ENCODE results near the gene PRPF4.
"Not testable (repeated sequence)": the region's sequence is repeated elsewhere in the genome, so short reads cannot be mapped to it uniquely, and the experiment has no call there.

Gene PRPF4

DNA sequence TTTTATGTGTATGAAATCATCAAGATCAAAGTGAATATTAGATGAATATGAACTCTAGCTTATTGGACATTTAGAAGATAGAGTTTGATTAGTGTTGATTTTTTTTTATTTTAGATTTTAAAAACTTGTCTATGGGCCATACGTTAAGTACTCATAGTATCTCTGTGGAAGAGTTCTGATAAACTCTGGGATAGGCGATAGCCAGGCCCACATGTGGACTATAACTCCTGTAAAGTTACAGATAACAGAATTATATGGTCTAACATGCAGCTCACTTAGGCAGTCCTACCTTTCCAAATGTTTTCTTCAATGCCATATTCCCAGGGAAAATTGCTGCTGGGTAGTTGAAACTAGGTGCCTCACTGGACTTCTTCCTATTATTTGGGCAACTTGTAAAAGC, 43.8 kb upstream of the PRPF4 start:
- Histone ChIP-seq H3K27me3 (ENCODE audit: insufficient read depth, poor library complexity, severe bottlenecking) (no peaks in the 10 kb centered on the region), H3K27ac (replicated peaks) (no peak overlapping the region), H3K4me3 (replicated peaks; ENCODE audit: insufficient read depth, low read length) (no peak overlapping the region)
- TF ChIP-seq, protein P1, sequence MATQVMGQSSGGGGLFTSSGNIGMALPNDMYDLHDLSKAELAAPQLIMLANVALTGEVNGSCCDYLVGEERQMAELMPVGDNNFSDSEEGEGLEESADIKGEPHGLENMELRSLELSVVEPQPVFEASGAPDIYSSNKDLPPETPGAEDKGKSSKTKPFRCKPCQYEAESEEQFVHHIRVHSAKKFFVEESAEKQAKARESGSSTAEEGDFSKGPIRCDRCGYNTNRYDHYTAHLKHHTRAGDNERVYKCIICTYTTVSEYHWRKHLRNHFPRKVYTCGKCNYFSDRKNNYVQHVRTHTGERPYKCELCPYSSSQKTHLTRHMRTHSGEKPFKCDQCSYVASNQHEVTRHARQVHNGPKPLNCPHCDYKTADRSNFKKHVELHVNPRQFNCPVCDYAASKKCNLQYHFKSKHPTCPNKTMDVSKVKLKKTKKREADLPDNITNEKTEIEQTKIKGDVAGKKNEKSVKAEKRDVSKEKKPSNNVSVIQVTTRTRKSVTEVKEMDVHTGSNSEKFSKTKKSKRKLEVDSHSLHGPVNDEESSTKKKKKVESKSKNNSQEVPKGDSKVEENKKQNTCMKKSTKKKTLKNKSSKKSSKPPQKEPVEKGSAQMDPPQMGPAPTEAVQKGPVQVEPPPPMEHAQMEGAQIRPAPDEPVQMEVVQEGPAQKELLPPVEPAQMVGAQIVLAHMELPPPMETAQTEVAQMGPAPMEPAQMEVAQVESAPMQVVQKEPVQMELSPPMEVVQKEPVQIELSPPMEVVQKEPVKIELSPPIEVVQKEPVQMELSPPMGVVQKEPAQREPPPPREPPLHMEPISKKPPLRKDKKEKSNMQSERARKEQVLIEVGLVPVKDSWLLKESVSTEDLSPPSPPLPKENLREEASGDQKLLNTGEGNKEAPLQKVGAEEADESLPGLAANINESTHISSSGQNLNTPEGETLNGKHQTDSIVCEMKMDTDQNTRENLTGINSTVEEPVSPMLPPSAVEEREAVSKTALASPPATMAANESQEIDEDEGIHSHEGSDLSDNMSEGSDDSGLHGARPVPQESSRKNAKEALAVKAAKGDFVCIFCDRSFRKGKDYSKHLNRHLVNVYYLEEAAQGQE (IDR thresholded peaks at IDR 0.05; ENCODE audit: insufficient replicate concordance, low read depth): no peak
- no peak for TF ChIP-seq GABPA (IDR thresholded peaks at IDR 0.05; ENCODE audit: low read depth)
- no peak for TF ChIP-seq POLR2AphosphoS5 (IDR thresholded peaks at IDR 0.05; ENCODE audit: low read depth)
- TF ChIP-seq, protein P2, sequence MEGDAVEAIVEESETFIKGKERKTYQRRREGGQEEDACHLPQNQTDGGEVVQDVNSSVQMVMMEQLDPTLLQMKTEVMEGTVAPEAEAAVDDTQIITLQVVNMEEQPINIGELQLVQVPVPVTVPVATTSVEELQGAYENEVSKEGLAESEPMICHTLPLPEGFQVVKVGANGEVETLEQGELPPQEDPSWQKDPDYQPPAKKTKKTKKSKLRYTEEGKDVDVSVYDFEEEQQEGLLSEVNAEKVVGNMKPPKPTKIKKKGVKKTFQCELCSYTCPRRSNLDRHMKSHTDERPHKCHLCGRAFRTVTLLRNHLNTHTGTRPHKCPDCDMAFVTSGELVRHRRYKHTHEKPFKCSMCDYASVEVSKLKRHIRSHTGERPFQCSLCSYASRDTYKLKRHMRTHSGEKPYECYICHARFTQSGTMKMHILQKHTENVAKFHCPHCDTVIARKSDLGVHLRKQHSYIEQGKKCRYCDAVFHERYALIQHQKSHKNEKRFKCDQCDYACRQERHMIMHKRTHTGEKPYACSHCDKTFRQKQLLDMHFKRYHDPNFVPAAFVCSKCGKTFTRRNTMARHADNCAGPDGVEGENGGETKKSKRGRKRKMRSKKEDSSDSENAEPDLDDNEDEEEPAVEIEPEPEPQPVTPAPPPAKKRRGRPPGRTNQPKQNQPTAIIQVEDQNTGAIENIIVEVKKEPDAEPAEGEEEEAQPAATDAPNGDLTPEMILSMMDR (IDR thresholded peaks at IDR 0.05; ENCODE audit: insufficient read depth, low read length): no peak
- no peak for TF ChIP-seq SPI1 (IDR thresholded peaks at IDR 0.05; ENCODE audit: borderline replicate concordance, low read depth)
- DNase-seq (ENCODE audit: low read depth in 1 of 2, low spot score in 1 of 2): no peak

DNA sequence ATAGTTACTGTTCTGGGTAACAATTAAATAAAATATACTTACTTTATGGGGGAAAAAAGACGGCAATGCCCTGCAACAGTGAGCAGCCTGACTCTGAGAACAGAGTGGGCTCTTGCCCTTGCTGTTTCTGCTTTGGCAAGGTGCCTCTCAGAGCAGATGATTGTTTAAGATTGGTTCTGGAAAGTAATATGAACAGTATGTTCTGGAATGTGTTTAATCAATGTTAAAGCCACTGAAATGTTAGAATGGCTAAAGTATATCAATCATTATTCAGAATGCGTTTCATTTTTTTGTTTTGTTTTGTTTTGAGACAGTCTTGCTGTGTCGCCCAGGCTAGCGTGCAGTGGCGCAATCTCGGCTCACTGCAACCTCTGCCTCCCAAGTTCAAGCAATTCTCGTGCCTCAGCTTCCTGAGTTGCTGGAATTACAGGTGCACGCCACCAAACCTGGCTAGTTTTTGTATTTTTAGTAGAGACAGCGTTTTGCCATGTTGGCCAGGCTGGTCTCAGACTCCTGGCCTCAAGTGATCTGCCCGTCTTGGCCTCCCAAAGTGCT, 39.7 kb upstream of the PRPF4 start:
- H3K4me3 ChIP-seq (replicated peaks; ENCODE audit: insufficient read depth, low read length); DNase-seq (ENCODE audit: low read depth in 1 of 2, low spot score in 1 of 2); H3K27me3 ChIP-seq (ENCODE audit: insufficient read depth, poor library complexity, severe bottlenecking); H3K27ac ChIP-seq (replicated peaks): not testable (repeated sequence)

DNA sequence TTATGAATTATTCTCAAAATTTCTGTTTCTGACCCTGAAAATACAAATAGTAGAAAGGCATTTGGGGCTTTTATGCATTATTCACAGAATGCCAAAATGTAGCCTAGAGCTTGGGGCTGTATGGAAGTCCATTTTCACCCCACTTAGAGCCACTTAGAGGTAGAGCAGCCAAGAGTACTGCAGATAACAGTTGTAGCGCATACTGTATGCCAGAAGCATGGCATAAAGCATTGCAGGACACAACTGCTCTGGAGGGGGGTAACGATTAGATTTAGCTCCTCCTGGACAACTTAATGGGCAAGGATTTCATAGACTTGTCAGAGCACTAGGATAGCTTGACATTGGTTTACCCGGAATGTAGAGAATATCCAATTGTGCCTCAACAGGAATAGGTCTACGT, 38.4 kb upstream of the PRPF4 start:
- Histone ChIP-seq H3K27me3 (ENCODE audit: insufficient read depth, poor library complexity, severe bottlenecking) (no peaks in the 10 kb centered on the region), H3K4me3 (replicated peaks; ENCODE audit: insufficient read depth, low read length) (no peak overlapping the region), H3K27ac (replicated peaks) (no peak overlapping the region)
- DNase-seq (ENCODE audit: low read depth in 1 of 2, low spot score in 1 of 2): no peak
- TF ChIP-seq, protein P1 (IDR thresholded peaks at IDR 0.05; ENCODE audit: insufficient replicate concordance, low read depth): no peak
- TF ChIP-seq SPI1 (IDR thresholded peaks at IDR 0.05; ENCODE audit: borderline replicate concordance, low read depth) (no peak), GABPA (IDR thresholded peaks at IDR 0.05; ENCODE audit: low read depth) (no peak), POLR2AphosphoS5 (IDR thresholded peaks at IDR 0.05; ENCODE audit: low read depth) (no peak)
- TF ChIP-seq, protein P2 (IDR thresholded peaks at IDR 0.05; ENCODE audit: insufficient read depth, low read length): no peak

DNA sequence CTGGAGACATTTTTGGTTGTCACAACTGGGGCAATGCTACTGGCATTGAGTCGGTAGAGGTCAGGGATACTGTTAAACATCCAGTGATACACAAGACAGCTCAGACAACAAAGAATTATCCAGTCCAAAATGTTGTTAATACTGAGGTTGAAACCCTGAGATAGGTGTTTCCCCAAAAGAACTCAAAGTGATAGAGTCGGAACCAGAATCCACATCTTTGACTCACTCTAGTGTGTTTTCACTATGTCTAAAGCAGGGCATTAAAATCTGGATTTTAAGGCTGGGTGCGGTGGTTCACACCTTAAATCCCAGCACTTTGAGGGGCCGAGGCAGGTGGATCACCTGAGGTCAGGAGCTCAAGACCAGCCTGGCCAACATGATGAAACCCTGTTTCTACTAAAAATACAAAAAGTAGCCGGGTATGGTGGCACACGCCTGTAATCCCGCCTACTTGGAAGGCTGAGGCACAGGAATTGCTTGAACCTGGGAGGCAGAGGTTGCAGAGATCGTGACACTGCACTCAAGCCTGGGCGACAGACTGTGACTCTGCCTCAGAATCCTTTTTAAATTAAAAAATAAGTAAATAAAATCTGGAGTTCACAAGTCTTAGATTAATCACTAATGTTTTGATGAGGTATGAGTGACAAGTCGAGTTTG, 37.1 kb upstream of the PRPF4 start:
- H3K27me3 ChIP-seq (ENCODE audit: insufficient read depth, poor library complexity, severe bottlenecking): no peaks in the 10 kb centered on the region
- no peak overlapping the region for H3K4me3 ChIP-seq (replicated peaks; ENCODE audit: insufficient read depth, low read length)
- TF ChIP-seq SPI1 (IDR thresholded peaks at IDR 0.05; ENCODE audit: borderline replicate concordance, low read depth) (no peak), GABPA (IDR thresholded peaks at IDR 0.05; ENCODE audit: low read depth) (no peak), POLR2AphosphoS5 (IDR thresholded peaks at IDR 0.05; ENCODE audit: low read depth) (no peak)
- TF ChIP-seq, protein P2 (IDR thresholded peaks at IDR 0.05; ENCODE audit: insufficient read depth, low read length): no peak
- TF ChIP-seq, protein P1 (IDR thresholded peaks at IDR 0.05; ENCODE audit: insufficient replicate concordance, low read depth): no peak
- no peak overlapping the region for H3K27ac ChIP-seq (replicated peaks)
- no peak for DNase-seq (ENCODE audit: low read depth in 1 of 2, low spot score in 1 of 2)

Measured in HL-60 (cell line).